AML-193 (cell line): ENCODE measurements around the gene GFRA1.
"Not testable (repeated sequence)": the region's sequence is repeated elsewhere in the genome, so short reads cannot be mapped to it uniquely, and the experiment has no call there.

Source experiments
- DNase-seq, 2 experiments: peaks; one replicate each; lab custom pipeline; 2025; lab: John Stamatoyannopoulos, UW

Gene GFRA1

GRCh38 chr10:116197946-116198675 lies 74.9 kb downstream of the GFRA1 start:
- DNase-seq = no peak

GRCh38 chr10:116195583-116195982 lies 77.4 kb downstream of the GFRA1 start:
- no peak for DNase-seq

- DNase-seq = no peak
These were observed 78.0 kb downstream of the GFRA1 start for GRCh38 chr10:116195039-116195438.

DNA sequence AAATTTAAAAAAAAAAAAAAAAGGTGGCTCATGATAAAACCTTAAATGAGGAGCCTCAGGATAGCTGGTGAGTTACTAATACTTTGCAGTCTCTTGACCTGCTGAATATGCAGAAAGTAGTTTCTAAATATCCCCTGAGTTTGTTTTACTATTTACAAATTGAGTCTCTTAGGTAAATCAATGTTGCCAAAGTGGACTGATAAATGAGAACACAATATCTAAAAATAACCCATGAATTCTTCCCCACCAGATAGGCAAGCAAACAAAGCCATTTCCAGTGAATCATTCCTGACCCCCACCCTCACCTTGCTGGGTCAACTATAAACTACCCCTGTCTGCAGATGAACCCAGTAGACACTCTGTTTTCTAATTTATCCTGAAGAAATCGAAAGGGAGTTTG lies 78.9 kb downstream of the GFRA1 start:
- no peak for DNase-seq

DNA sequence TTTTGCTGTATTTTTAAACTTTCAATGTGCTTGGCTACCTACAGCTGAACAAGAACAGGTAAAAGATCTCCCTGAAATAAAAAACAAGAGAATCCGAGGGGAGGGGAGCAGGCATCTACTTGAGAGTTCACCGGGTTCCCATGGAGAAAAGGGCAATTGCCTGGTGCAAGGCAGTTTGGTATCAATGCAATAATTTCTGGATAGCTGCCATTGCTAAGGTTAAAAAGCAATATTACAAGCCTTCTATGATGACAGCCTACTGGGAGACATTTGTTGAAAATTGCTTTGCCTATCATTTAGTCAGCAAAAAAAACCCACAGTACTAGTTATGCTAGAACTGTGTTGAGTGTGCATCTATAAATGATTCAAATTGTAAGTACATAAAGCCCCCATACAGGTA lies 82.1 kb downstream of the GFRA1 start:
- no peak for DNase-seq

GRCh38 chr10:116186273-116186672 lies 86.7 kb downstream of the GFRA1 start:
- DNase-seq = no peak

GRCh38 chr10:116185199-116185867 lies 87.7 kb downstream of the GFRA1 start:
- DNase-seq = no peak

DNA sequence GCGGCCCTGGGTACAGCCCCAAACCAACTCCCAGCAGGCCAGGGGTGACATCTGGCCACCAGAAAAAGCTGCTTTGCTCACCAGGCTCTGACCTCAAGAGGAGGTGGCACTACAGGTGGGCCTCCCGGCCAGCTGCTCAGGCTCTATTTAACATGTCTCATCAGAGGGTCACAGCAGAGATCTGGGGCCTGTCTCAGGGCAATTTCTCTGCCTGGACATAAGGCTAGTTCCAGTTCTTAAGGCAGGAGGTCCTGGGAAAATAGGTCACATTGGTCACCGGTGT lies 88.6 kb downstream of the GFRA1 start:
- no peak for DNase-seq

DNA sequence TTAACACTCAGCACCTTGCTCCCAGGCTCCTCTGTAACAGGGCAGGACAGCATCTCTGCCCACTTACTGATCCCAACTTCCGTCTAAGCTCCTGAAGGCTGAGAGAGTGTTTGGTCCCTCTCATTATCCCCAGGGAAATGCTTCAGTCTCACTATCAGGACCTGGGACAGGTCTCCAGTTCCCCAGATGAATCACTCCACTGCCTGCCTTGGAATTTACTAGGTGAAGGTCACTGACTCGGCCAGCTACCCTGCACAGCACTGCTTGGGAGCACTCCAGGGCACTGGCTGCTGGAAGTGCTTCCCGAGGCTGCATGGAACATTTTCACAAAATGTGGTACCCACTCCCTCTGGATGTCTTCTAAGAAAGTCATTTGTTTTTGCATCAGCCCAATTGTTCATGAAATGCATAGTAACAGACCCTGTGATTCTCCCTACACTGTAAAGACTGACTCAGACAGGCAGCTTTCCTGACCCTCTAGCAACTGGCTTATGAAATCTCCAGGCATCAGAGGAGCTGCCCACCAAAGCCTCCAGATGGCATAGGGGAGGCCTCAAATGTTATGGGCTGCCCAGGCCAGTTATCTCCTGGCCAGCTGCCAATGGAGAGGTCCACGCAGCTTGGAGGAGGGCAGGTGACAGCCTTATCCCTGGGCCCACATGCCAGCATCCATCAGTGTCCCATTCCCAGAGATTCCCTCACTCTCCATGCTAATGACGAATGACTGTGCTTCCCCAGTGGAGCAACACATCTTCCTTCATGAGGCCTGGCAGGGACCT lies 89.1 kb downstream of the GFRA1 start:
- DNase-seq = no peak

GRCh38 chr10:116182426-116182825 lies 90.6 kb downstream of the GFRA1 start:
- DNase-seq = no peak

DNA sequence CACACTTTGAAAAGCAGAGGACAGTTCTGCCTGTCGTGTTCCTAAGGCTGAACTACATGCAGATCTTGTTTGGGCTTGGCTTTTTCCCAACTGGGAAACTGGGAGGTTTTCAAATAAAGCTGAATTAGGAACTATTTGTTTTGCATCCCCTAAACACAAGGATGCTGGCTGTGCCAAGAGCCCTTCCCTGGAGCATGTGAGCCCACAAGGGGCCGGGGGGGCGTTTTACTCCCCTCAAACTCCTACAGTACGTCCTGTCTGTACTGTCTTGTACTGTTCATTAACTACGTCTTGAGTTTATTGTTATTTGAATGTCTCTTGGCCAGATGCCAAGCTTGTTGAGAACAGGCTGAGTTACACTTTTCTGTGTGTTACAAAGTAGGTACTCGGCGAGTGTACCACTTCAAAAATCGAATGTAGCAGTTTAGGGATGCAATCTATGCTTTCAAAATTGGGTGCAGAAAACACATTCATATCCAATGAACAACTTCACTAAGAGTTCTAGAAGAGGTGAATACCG lies 94.9 kb downstream of the GFRA1 start:
- DNase-seq = no peak

DNA sequence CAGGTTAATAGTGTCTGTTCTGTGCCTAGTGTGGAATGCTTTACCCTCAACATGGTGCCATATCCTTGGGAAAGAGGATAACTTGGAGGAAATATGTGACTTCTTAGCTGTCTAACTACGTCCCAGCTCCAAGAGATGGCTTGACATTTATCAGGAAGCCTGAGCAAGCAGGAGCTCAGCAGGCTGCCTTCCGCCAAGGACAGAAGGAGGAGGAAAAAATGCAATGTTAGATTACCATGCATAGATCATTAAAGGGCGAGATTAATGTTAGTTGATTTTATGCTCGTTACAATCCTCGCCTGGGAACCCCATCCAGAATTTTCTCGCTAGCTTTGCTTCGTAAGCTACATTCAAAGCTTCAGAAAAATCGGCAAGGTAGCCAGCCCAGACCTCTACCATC lies 97.8 kb downstream of the GFRA1 start:
- DNase-seq = no peak

DNA sequence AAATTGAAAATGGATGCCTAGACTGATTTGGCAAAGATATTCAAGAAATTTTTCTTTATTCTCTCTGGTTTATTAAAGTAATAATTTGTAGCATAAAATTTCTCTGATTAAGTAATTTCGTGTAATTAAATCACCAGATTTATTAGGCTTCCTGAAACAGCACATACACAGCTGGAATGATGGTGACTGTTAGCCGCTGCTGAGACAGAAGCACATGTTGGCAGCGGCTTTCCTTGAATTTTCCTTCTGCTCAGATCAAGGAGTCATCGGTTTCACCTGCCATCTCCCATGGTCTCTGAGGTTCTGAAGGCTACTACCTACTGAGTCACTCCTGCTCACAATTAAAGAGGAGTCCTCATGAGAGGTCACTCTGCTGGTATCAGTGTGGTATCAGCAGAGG lies 101.5 kb downstream of the GFRA1 start:
- DNase-seq = no peak

- DNase-seq = no peak
These were observed 102.2 kb downstream of the GFRA1 start for GRCh38 chr10:116170815-116171250.

- DNase-seq = no peak
These were observed 103.1 kb downstream of the GFRA1 start for GRCh38 chr10:116169782-116170445.

GRCh38 chr10:116168745-116169144 lies 104.3 kb downstream of the GFRA1 start:
- no peak for DNase-seq

DNA sequence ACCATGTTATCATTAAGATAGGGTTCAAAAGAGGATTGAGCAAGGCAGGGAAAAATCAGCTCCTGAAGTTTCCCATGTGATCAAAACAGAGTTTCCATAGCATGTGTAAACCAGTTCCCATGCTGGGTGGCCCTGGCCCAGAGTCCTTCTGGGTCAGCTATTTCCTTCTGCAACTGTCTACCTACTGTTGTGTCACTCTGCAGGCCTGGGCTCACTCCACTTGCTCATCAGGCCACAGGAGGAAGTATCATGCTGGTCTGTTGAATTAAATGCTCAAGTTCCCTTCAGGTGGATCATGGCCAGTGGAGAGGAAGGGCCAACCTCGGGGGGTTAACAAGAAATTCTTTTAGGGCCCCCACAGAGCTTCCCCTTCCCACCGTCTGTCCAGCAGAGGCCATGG lies 104.7 kb downstream of the GFRA1 start:
- DNase-seq = no peak

DNA sequence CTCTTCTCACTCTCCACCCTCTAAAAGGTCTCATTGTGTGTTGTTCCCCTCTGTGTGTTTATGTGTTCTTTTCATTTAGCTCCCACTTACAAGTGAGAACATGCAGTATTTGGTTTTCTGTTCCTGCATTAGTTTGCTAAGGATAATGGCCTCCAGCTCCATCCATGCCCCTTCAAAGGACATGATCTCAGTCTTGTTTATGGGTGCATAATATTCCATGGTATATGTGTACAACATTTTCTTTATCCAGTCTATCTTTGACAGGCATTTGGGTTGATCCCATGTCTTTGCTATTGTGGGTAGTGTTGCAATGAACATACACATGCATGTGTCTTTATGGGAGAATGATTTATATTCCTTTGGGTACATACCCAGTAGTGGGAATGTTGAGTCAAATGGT lies 107.1 kb downstream of the GFRA1 start:
- DNase-seq = not testable (repeated sequence)

GRCh38 chr10:116164291-116164690 lies 108.7 kb downstream of the GFRA1 start:
- DNase-seq = no peak

GRCh38 chr10:116163333-116164131 lies 109.5 kb downstream of the GFRA1 start:
- DNase-seq = no peak

GRCh38 chr10:116162851-116163250 lies 110.2 kb downstream of the GFRA1 start:
- no peak for DNase-seq

GRCh38 chr10:116160271-116160670 lies 112.7 kb downstream of the GFRA1 start:
- DNase-seq = no peak
